Measurements from ENCODE around the gene PPP1R1B. TPM values are rescaled to one million over a fixed set of nuclear protein-coding genes. Genes with fewer than 3 reads are reported as not detected.

PPP1R1B gene
- total RNA-seq, 4 donors from 2014 or later = 1.5 to 5.1 TPM; not detected in 2

DNA sequence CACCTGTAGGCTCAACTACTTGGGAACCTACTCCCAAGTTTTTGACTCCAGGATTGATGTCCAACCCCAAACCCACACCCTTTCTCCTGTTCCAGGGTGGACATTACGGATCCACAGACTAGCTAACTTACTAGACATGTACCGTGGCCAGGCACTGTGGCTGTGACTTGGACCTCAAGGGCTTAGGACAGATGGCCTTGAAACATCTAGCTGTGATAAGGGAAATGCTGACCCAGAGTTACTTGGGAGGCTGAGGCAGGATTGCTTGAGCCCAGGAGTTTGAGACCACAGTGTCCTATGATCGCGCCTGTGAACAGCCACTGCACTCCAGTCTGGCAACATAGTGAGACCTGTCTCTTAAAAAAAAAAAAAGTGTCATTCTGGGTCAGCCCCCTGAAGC is 14.3 kb downstream of the PPP1R1B start:
- in situ Hi-C loops (cut with MboI; ENCODE audit: low sequenced_read_pairs in 4 of 4) = no loop called here

DNA sequence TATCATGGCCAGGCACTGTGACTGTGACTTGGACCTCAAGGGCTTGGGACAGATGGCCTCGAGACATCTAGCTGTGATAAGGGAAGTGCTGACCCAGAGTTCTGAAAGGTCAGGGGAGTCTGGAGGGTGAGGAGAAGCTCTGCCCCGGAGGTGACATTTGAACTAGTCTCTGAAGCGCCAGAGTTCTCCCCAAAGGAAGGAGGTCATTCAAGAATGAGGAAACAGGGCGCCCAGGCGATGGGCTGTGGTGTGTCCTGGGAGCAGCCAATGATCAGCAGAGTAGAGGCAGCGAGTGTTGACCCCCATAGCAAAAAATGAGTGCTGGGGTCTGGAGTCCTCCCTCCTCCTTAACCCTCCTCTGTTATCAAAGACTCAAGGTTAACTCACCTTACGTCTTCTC is 15.1 kb downstream of the PPP1R1B start:
- intact Hi-C loops (cut with DNase I; ENCODE audit: low total_unique reads) (no loop called here), in situ Hi-C loops (cut with MboI; ENCODE audit: low sequenced_read_pairs in 4 of 4) (no loop called here)
- H3K4me1 ChIP-seq = peaks cover 41 to 43% of the 10 kb centered on the region in 2 donors

More for the DNA sequence above, 14.3 kb downstream of the PPP1R1B start:
- H3K4me1 ChIP-seq = peaks cover 46 to 50% of the 10 kb centered on the region in 2 donors
- H3K27me3 ChIP-seq = no peaks in the 10 kb centered on the region
- no peak overlapping the region for H3K4me3 ChIP-seq
- no peaks in the 10 kb centered on the region for H3K9me3 ChIP-seq
- no peaks in the 10 kb centered on the region for H3K36me3 ChIP-seq
- intact Hi-C loops (cut with DNase I; ENCODE audit: low total_unique reads) = no loop called here
- no peak for TF ChIP-seq CTCF (IDR thresholded peaks at IDR 0.05 in 4 of 5, conservative IDR thresholded peaks at IDR 0.05 in 1 of 5)
- TF ChIP-seq POLR2A (IDR thresholded peaks at IDR 0.05) = no peak
- no peak overlapping the region for H3K27ac ChIP-seq
- DNase-seq (no peak), ATAC-seq (no peak)

GRCh38 chr17:39642291-39643074 is 15.7 kb downstream of the PPP1R1B start:
- no peak for DNase-seq
- peaks cover 41 to 43% of the 10 kb centered on the region in 2 donors for H3K4me1 ChIP-seq
- intact Hi-C loops (cut with DNase I; ENCODE audit: low total_unique reads) = no loop called here

More for the DNA sequence above, 15.1 kb downstream of the PPP1R1B start:
- H3K4me3 ChIP-seq = no peak overlapping the region
- H3K9me3 ChIP-seq = no peaks in the 10 kb centered on the region
- no peaks in the 10 kb centered on the region for H3K36me3 ChIP-seq
- no peak for TF ChIP-seq POLR2A (IDR thresholded peaks at IDR 0.05)
- no peak for TF ChIP-seq CTCF (IDR thresholded peaks at IDR 0.05 in 4 of 5, conservative IDR thresholded peaks at IDR 0.05 in 1 of 5)
- DNase-seq = no peak
- H3K27me3 ChIP-seq = no peaks in the 10 kb centered on the region
- ATAC-seq = no peak
- no peak overlapping the region for H3K27ac ChIP-seq

GRCh38 chr17:39643271-39643670 is 16.5 kb downstream of the PPP1R1B start:
- ATAC-seq = peak; percentile 32 to 46
- in situ Hi-C loops (cut with MboI; ENCODE audit: low sequenced_read_pairs in 4 of 4) (no loop called here), intact Hi-C loops (cut with DNase I; ENCODE audit: low total_unique reads) (no loop called here)
- TF ChIP-seq CTCF (IDR thresholded peaks at IDR 0.05 in 4 of 5, conservative IDR thresholded peaks at IDR 0.05 in 1 of 5) (no peak), POLR2A (IDR thresholded peaks at IDR 0.05) (no peak)
- Histone ChIP-seq H3K36me3 (no peaks in the 10 kb centered on the region), H3K4me3 (no peak overlapping the region), H3K27me3 (no peaks in the 10 kb centered on the region), H3K27ac (no peak overlapping the region), H3K9me3 (no peaks in the 10 kb centered on the region), H3K4me1 (peaks cover 34 to 35% of the 10 kb centered on the region in 2 donors)
- no peak for DNase-seq

More at GRCh38 chr17:39642291-39643074, 15.7 kb downstream of the PPP1R1B start:
- H3K27me3 ChIP-seq = no peaks in the 10 kb centered on the region
- no peak for ATAC-seq
- H3K9me3 ChIP-seq = no peaks in the 10 kb centered on the region
- no peak overlapping the region for H3K27ac ChIP-seq
- H3K4me3 ChIP-seq = no peak overlapping the region
- no peaks in the 10 kb centered on the region for H3K36me3 ChIP-seq
- in situ Hi-C loops (cut with MboI; ENCODE audit: low sequenced_read_pairs in 4 of 4) = no loop called here
- no peak for TF ChIP-seq CTCF (IDR thresholded peaks at IDR 0.05 in 4 of 5, conservative IDR thresholded peaks at IDR 0.05 in 1 of 5)

Measured in gastrocnemius medialis (tissue), 4 donors.